ENCODE results near the gene GAL3ST1.
"Not testable (repeated sequence)": the region's sequence is repeated elsewhere in the genome, so short reads cannot be mapped to it uniquely, and the experiment has no call there.

GAL3ST1 gene

GRCh38 chr22:30566125-30566524, 8.3 kb downstream of the GAL3ST1 start:
- FAIRE-seq (no peak), DNase-seq (ENCODE audit: insufficient read length, low spot score) (no peak)

- FAIRE-seq (no peak), DNase-seq (ENCODE audit: insufficient read length, low spot score) (no peak)
Observed at GRCh38 chr22:30565341-30565740, 9.1 kb downstream of the GAL3ST1 start.

GRCh38 chr22:30564761-30565119, 9.7 kb downstream of the GAL3ST1 start:
- FAIRE-seq, result no peak
- no peak for DNase-seq (ENCODE audit: insufficient read length, low spot score)

GRCh38 chr22:30564045-30564760, 10.3 kb downstream of the GAL3ST1 start:
- FAIRE-seq (peak; percentile 13), DNase-seq (ENCODE audit: insufficient read length, low spot score) (no peak)

- DNase-seq (ENCODE audit: insufficient read length, low spot score) (peak; percentile 20), FAIRE-seq (no peak)
Observed at GRCh38 chr22:30562366-30562765, 12.1 kb downstream of the GAL3ST1 start.

- FAIRE-seq (no peak), DNase-seq (ENCODE audit: insufficient read length, low spot score) (no peak)
Observed at GRCh38 chr22:30561402-30562189, 12.9 kb downstream of the GAL3ST1 start.

- not testable (repeated sequence) for FAIRE-seq; DNase-seq (ENCODE audit: insufficient read length, low spot score)
Observed at GRCh38 chr22:30560643-30561202, 13.7 kb downstream of the GAL3ST1 start.

- no peak for DNase-seq (ENCODE audit: insufficient read length, low spot score)
- no peak for FAIRE-seq
Observed at GRCh38 chr22:30559889-30560288, 14.6 kb downstream of the GAL3ST1 start.

GRCh38 chr22:30557243-30557642, 17.2 kb downstream of the GAL3ST1 start:
- no peak for FAIRE-seq
- DNase-seq (ENCODE audit: insufficient read length, low spot score), result no peak

- no peak for FAIRE-seq
- DNase-seq (ENCODE audit: insufficient read length, low spot score), result no peak
Observed at GRCh38 chr22:30556388-30556787, 18.1 kb downstream of the GAL3ST1 start.

GRCh38 chr22:30555282-30556210, 18.9 kb downstream of the GAL3ST1 start:
- DNase-seq (ENCODE audit: insufficient read length, low spot score), result no peak
- FAIRE-seq, result no peak

- FAIRE-seq (no peak), DNase-seq (ENCODE audit: insufficient read length, low spot score) (no peak)
Observed at GRCh38 chr22:30553971-30554370, 20.5 kb downstream of the GAL3ST1 start.

- FAIRE-seq (no peak), DNase-seq (ENCODE audit: insufficient read length, low spot score) (no peak)
Observed at GRCh38 chr22:30552719-30553118, 21.7 kb downstream of the GAL3ST1 start.

GRCh38 chr22:30551813-30552212, 22.7 kb downstream of the GAL3ST1 start:
- FAIRE-seq; DNase-seq (ENCODE audit: insufficient read length, low spot score): not testable (repeated sequence)

- no peak for DNase-seq (ENCODE audit: insufficient read length, low spot score)
- no peak for FAIRE-seq
Observed at GRCh38 chr22:30547188-30547587, 27.3 kb downstream of the GAL3ST1 start.

GRCh38 chr22:30546616-30547015, 27.8 kb downstream of the GAL3ST1 start, which contains the start of gene SEC14L6:
TSS of gene SEC14L6 (minus strand) at chr22:30546741. CDS start at chr22:30546682, 59 bp downstream.
- DNase-seq (ENCODE audit: insufficient read length, low spot score), result no peak
- FAIRE-seq, result no peak

- no peak for FAIRE-seq
- DNase-seq (ENCODE audit: insufficient read length, low spot score), result no peak
Observed at GRCh38 chr22:30542811-30543188, 31.7 kb downstream of the GAL3ST1 start.

- no peak for DNase-seq (ENCODE audit: insufficient read length, low spot score)
- no peak for FAIRE-seq
Observed at GRCh38 chr22:30541961-30542810, 32.3 kb downstream of the GAL3ST1 start.

- DNase-seq (ENCODE audit: insufficient read length, low spot score); FAIRE-seq: not testable (repeated sequence)
Observed at GRCh38 chr22:30541511-30541910, 33.0 kb downstream of the GAL3ST1 start.

GRCh38 chr22:30539368-30539767, 35.1 kb downstream of the GAL3ST1 start:
- DNase-seq (ENCODE audit: insufficient read length, low spot score), result no peak
- no peak for FAIRE-seq
